ENCODE data around the gene PTGS1.

DNA sequence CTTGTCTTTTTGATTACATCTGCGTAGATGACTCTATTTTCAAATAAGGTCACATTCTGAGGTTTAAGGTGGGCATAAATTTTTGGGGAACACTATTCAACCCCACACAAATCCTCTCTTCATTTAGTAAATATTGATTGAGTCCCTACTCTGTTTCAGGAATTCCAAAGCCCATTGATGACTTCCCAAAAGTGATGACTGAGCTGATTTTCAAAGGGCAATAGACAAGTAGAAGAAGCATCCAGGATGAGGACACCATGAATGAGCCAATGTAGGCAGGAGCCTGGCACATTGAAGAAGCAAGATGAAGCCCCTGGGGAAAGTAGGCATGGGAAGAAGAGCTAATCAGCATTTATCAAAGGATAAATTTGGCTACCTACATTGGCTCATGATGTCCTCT, 71.7 kb downstream of the PTGS1 start:
- no peak for TF ChIP-seq CTCF (IDR thresholded peaks at IDR 0.05; ENCODE audit: insufficient read depth, low read depth, low read length)
- no peak for TF ChIP-seq EZH2 (IDR thresholded peaks at IDR 0.05; ENCODE audit: insufficient read depth, low read length)

All from astrocyte (in vitro differentiated cells and primary cell).